GM19238 (cell line): ENCODE results near the gene SLC12A8.

ENCODE experiments used
- DNase-seq: peaks from one replicate; pipeline ENCODE4 v3.0.0; 2011; ENCODE audit warnings: low spot score; ENCODE audit not compliant: insufficient read length

SLC12A8 gene

DNA sequence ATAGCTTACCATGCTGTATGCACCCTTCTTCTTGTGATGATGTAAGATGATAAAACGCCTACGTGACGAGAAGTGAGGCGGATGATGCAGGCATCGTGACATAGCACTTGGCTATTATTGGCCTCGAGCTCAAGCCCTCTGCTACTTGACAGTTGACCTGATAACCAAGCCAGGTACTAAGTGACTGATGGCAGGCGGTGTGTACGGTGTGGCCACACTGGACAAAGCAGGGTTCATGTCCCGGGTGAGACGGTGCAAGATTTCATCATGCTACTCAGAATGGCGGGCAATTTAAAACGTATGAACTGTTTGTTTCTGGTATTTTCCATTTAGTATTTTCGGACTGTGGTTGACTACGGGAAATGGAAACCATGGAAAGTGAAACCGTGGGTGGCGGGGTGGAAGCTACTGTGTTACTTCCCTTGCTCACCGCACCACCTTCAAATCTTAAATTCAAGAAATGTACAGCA is 57.7 kb downstream of the SLC12A8 start:
- no peak for DNase-seq

DNA sequence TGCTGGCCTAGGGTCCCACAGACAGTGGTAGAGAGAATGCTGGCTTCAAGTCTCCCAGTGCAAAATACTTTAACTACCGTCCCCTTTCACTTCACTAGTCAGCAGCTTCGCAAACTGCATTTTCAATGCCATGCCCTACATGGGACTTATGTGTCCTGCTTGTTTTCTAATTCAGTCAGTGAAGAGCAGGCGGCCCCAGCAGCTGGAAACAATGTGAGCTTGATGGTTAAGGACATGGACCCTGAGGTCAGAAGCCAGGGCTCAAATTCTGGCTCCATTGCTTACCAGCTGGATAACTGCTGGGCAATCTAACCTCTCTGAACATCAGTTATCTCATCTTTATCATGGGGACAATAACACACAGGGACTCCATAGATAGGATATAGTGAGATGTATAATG is 58.4 kb downstream of the SLC12A8 start:
- DNase-seq = no peak

DNA sequence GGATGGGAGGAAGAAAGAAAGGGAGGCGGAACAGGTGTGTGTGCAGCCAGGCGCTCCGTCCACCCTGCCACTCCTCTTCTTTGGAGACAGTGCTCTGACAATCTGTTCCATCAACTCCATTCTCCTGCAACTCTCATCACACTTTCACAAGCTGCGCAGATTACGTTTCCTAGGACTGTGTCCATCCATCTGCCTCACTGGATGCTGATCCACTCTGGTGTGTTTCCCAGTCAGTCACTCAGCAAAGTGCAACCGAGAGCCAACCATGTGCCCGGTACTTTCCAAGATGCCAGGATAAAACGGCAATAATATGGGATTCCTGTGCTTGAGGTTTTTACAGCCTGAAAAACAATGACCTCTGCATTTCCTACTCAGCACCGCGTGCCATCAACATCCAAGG is 59.6 kb downstream of the SLC12A8 start:
- DNase-seq = no peak

DNA sequence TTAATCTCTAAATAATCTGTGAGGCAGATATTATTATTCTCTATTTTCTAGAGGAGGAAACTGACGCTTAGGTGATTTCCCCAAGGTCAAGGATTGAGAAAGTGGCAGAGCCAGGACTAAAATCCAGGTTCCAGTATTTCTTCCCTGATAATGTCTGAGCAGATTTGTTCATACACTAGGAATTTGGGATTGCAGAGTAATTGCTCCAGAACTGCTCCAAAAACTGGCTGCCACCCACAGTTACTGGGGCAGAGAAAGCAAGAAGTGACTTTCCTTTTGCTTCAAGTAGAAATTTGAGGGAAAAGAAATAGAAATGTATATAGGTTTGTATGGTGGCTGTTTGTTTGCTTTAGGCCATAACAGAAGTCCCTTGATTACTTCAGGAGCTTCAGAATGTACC is 60.6 kb downstream of the SLC12A8 start:
- DNase-seq = no peak

DNA sequence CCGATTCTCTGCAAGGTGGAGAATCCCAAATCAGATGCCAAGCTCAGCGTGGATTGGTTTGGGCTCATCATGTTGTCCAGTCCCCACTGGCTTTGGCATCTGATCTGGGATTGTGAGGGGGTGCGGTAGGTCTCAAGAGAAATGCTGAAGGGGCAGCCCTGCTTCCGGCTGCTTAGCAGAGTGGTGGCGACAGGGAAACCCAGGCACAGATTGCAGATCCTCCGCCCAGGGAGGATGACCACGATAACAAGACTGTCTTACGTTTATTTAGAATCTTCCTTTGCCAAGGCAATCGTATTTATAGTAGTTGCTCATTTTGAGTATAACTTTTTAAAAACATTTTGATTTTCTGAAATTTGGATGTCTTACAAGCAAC is 61.1 kb downstream of the SLC12A8 start:
- DNase-seq = no peak

DNA sequence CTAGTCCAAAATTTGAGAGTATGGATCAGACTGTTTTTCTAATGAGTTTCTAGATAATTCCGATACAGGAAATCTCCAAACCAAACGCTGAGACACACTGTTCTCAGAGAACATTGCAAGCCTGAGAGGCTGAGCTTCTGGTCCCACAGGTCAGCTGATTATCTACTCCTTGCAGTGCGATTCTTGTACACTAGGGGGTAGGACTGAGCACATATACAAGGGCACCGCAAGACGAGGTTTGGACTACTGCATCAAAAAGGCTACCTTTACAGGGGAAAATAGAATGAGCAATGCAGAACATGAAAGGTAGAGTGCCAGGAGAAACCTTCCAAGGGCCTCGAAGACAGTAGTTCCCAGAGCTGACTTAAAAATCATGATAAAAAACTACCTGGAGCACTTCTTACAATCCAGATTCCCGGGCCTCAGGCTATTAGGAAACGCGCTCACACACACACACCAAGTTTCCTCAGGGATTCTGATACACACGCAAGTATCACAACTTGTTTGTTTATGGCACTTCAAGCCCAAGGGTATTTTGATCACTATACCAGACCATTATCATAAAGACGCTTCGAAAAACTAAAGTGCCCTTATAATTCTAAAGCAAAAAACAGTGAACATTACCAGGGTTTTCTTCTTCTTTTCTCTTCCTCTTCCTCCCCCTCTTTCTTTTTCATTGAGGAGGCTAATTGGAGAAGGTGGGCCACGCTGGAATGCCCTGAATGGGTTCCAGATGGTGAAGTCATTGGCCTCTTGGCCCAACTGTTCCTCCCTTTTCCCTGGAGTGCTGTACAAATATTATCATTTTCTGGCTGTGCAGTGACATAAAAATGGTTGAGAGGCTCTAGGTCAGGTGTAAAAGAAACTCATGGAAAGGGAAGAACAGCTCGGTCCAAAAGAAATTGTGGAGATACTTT is 61.8 kb downstream of the SLC12A8 start:
- no peak for DNase-seq

DNA sequence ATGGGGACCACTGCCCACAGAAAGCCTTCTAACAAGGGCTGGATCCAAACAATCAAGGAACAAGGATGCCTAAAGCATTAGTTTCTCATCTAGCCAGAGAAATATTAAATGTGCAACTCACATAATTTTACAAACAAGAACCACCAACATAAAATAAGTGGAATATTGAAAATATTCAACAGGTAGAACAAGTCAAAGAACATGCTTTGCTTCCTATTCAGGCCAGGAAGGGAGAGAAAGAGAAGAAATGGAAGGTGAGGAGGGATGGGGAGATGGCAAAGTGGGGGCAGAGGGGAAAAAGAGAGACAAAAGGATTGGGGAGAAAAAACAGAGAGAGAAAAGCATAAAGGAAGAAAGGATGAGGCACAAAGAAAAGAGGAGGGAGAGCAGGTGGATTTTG is 63.1 kb downstream of the SLC12A8 start:
- no peak for DNase-seq

DNA sequence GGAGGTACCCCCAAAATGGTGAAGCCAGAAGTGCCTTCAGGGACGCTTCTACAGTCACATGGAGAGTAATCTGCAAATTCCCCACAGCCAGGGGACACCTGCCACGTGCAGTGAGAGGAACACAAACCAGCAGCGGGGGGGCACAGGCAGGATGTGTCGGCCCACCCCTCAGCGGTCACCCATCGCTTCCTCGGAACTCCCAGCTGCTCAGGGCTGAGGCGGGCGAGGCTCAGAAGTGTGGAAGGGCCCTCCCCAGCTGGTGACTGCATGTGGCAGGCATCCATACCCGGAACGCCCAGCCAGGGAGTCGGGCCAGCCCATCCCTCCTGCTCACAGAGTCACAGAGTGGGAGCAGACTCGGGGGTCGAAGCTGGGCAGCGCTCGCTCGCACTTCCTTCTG is 63.7 kb downstream of the SLC12A8 start:
- no peak for DNase-seq

DNA sequence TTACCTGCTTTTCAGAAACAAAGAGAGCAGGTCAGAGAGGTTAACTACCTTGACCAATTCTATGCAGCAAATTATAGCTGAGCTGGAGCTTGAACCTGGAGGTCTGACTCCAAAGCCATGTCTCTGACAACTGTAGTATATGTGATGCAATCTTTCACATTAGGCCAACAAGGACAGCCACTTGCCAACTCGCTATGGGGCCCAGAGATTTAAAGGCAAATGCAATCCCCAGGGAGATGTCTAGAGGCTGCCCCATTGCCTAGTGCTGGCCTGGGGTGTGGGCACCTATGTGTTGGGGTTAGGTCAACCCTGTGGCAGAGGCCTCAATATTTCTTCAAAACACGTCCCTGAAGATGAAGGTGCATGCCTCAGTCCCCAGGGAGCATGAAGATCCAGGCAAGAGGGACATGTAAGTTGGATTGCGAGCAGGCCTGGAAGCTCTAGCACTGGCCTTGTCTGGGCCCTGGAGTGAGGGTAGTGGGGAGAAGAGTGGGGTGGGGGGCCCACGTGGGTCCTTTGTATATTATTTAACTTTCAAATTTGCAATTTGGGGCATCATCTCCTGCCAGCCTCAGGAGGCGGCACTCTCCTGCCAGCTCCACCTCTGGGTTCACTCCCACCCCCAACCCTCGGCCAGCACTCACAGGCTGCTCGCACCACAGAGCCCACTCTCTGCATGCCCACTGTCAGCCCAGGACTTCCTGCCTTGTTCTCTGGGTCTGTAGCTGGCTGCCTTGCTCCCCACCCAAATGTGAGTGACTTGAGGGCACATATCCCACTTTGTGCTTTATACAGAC is 64.3 kb downstream of the SLC12A8 start:
- no peak for DNase-seq

DNA sequence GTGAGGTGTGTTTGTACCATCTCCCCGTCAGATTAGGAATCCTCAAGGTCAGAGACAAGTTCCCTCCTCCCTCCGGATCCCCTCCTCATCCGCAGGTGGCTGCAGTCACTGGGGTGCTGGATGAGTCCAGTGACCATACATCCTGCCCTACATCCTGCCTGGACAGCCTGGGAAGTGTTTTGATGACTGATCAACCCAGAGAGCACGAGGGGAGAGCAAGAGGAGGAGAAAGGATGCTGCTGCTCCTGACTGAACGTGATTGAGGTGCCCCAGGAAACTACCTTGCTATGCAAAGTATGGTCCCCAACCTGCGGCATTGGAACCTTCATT is 65.1 kb downstream of the SLC12A8 start:
- DNase-seq = no peak

DNA sequence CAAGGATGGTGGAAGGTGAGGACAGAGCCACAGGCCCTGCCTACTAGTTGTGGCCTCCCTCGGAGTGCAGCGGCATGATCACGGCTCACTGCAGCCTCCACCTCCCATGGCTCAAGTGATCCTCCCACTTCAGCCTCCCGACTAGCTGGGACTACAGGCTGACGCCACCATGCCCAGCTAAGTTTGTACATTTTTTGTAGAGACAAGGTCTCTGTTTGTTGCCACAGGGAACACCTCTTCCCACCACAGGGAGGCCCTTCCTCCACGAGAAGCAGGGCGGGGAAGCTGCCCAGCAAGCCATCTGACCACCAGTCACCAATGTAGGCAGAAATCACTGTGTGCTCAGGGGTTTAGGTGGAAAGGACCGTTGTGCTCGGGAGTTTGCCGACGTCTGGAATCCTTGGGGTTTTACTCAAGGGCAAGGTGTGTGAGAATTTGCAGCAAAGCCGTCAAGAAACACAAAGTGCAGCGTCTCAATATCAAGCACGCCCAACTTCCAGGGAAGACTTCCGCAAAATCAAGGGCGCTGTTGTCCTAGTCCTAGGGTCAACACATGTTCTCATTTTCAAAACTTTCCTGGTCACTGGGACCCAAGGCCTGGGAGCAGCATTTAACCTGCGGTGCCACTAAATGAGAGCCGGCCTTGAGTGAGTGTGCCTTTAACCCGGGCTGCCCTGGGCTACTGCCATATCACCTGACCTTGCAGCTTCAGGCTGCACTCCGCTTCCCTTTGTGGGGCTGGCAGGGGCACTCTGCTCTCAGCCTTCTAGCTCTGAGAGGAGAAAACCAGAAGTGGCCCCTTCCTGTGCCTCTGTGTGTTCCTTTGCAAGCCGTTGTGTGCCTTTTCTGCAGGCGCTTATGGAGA is 65.7 kb downstream of the SLC12A8 start:
- DNase-seq = no peak

DNA sequence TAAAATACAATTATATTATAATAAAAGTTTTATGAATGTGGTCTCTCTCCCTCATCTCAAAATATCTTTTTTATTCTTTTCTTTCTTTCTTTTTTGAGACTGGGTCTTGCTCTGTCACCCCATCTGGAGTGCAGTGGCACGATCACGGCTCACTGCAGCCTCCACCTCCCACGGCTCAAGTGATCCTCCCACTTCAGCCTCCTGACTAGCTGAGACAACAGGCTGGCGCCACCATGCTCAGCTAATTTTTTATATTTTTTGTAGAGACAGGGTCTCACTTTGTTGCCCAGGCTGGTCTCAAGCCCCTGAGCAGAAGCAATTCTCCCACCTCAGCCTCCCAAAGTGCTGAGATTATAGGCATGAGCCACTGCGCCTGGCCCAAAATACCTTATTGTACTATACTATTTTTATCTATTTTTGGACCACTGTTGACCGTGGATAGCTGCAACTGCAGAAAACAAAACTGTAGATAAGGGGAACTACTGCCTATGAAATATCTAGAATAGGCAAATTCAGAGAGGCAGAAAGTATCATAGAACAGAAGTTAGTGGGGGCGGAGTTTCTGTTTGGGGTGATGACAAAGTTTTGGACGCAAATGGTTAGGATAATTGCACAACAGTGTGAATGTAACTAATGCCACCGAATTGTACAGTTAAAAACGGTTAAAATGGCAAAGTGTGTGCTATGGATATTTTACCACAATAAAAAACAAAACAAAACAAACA is 66.6 kb downstream of the SLC12A8 start:
- no peak for DNase-seq

DNA sequence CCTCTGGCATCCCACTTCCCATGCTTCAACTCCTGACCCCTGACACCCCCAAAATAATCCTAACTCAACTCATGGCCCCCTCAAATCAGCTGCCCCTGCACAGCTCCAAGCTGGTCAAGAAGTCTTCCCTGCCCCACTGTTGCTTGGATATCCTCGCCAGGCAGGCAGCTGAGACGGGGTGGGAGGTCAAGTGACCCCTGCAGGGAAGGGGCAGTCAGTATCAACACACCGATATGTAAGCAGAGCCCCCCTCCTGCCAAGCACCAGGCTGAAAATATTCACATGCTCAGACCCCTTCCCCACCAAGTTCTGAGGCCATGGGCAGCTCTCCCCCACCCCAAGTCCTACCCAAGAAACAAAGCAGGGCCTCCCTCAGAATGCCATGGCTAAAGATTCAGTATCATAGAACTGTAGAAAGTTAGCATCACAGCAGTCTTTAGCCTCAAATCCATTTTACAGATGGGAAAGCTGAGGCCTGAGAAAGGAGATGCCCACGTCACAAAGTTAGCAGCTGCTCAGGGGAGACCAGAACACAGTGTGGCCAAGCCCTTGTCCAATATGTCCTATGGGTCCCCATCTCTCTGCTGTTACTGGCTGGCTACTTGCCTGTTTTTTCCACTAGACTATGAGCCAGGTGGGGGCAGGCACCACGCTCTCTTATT is 67.8 kb downstream of the SLC12A8 start:
- no peak for DNase-seq

DNA sequence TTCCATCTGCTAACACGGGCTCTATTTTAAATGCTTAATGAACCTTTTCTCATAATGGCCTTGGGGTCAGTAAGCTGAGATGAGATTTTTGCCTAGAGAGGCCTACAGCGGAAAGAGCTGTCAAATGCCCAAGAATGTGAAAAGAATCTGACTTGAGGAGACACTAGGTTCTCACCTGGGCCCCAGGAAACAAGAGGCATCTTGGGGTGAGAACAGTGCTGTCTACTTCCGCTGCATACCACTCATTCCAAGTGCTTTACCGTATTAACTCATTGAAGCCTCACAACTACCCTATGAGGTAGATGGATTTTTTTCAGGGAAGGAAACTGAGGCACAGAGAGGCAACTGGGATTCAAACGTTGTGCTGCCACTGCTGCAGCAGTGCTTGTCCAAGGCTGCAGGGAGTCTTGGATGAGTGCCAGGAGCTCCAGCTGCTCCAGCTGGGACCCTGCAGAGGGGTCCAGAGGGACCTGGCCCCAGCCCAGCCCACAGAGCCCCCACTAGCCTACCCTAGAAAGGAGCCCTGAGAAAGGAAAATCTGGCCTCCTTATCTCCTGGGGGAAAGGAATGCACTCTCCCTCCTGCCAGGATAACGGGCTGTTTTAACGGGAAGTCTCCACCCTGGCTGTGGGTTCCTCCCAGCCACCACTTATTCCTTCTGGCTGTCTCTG is 68.4 kb downstream of the SLC12A8 start:
- no peak for DNase-seq

DNA sequence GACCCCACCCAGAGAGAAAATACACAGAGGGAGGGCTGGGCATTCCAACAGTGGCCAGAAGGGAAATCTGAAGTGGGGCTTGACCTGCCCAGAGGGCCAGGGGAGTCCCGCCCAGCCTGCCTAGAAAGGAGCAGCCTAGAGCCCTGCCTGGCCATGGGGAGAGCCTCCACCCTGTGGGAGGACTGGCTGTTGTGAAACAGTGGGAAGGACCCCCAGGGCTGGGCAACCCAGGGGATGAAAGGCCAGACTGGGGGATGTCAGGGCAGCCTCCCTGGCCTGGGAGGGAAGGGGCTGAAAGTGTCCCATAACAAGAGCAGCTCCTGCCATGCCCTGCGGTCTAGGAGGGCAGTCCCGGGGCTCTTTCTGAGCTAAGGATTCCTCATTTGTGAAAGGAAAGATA is 69.0 kb downstream of the SLC12A8 start:
- no peak for DNase-seq

DNA sequence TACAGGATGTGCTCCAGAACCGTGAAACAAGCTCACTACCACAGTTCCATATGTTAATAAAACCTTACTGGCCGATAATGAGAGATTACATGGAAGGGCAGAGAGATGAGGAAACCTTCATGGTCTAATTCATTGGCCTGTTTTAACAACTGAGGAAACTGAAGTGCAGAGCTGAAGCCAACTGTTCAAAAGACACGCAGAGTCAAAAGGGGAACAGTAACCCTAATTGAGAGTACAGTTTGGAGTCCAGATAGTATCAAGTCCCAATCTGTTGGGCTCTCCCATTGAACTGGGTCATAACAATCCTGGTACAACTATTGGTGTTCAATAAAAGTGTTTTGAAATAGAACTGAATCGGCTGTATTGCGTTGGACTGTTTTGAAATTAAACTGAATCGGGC is 69.6 kb downstream of the SLC12A8 start:
- DNase-seq = no peak

DNA sequence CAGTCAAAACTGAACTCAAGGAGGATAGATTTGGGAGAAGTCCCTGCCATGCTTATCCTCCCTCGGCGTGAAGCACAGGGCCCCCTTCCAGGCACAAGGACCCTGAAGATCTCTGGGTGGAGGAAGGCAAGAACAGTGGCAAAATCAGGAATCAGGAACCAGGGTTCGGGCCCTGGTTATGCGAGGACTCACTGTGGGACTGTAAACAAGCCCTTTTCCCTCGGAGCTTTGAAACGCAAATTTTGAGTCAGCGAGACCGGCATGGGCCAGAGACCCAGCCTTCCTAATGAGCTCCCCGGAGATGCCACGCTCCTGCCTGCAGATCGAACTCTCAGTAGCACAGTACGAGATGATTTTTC is 70.1 kb downstream of the SLC12A8 start:
- no peak for DNase-seq

DNA sequence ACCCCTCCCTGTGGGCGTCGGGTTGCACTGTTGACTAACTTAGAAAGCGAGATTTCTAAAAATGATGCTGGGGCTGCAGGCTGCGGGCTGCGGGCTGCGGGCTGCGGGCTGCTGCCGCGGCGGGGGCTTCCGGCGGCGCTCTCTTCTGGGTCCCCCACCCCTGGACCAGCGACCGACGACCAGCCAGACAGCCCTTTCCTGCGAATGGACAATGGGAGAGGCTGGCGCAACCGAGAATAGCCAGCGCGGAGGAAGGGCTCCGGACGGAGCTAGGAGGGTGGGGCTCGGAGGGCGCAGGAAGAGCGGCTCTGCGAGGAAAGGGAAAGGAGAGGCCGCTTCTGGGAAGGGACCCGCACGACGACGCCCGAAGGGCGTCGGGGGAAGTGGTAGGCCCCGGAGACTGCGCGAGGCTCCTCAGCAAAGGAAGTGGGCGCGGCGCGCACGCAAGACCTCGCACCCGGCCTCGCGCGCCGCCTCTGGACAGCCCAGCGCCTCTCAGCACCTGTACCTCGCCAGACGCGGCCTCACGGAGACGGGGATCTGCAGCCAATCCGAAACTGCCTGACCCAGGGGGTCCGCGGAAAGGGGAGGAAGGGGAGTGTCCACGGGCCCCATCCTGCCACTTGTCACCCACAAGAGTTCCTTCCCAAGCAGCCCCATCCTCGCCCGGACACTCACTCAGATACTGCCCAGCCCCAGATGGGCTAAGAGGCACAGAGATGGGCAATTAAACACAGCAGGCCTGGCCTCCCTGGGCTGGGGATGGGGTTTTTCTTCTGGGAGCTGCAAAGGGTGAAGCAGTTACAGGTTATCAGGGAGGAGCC is 70.7 kb downstream of the SLC12A8 start:
- DNase-seq = no peak
